MM.1S (cell line): ENCODE measurements around the gene ERCC5.

Source experiments
- CTCF ChIP-seq: fragments of 300-600 bp; sonication (generic); IDR thresholded peaks from 2 replicates; pipeline ENCODE4 v1.5.1; 2016; ENCODE audit warnings: antibody characterized with exemption, low read length, mixed read lengths
- EZH2 ChIP-seq: fragments of 300-600 bp; sonication (generic); optimal IDR thresholded peaks from 2 replicates; pipeline ENCODE3; 2017; ENCODE audit warnings: low read depth, mild to moderate bottlenecking, antibody characterized with exemption, low read length, mixed read lengths
- EZH2phosphoT487 ChIP-seq: fragments of 300-600 bp; sonication (generic); IDR thresholded peaks from 2 replicates; pipeline ENCODE4 v1.6.1; 2018; ENCODE audit warnings: antibody characterized with exemption, low read length

- TF ChIP-seq CTCF (no peak), EZH2 (no peak), EZH2phosphoT487 (no peak)
These were observed 47.0 kb upstream of the ERCC5 start, which contains the start of the genes BIVM and POGLUT2 for GRCh38 chr13:102798581-102799425.
